A673 (cell line): ENCODE measurements around the gene TAPBPL.

Source experiments
- EZH2 ChIP-seq: fragments of 200-600 bp; sonication (generic); IDR thresholded peaks from 2 replicates; pipeline ENCODE4 v1.6.1; 2017; ENCODE audit warnings: borderline replicate concordance, low read depth, mild to moderate bottlenecking, mixed read lengths, antibody characterized with exemption, low read length; ENCODE audit not compliant: poor library complexity, severe bottlenecking
- TF ChIP-seq, protein P1 (sequence below): fragments of 300-800, 200-600 bp; sonication (generic); conservative IDR thresholded peaks from 2 replicates; pipeline ENCODE4 v1.5.1; 2017; ENCODE audit warnings: low read depth, mild to moderate bottlenecking, antibody characterized with exemption, low read length, moderate library complexity, mixed read lengths

GRCh38 chr12:6457220-6457945, 5.5 kb downstream of the TAPBPL start:
- TF ChIP-seq, protein P1, sequence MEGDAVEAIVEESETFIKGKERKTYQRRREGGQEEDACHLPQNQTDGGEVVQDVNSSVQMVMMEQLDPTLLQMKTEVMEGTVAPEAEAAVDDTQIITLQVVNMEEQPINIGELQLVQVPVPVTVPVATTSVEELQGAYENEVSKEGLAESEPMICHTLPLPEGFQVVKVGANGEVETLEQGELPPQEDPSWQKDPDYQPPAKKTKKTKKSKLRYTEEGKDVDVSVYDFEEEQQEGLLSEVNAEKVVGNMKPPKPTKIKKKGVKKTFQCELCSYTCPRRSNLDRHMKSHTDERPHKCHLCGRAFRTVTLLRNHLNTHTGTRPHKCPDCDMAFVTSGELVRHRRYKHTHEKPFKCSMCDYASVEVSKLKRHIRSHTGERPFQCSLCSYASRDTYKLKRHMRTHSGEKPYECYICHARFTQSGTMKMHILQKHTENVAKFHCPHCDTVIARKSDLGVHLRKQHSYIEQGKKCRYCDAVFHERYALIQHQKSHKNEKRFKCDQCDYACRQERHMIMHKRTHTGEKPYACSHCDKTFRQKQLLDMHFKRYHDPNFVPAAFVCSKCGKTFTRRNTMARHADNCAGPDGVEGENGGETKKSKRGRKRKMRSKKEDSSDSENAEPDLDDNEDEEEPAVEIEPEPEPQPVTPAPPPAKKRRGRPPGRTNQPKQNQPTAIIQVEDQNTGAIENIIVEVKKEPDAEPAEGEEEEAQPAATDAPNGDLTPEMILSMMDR, result no peak
- TF ChIP-seq EZH2, result no peak
